Measurements from ENCODE around the gene MCRS1.
"Not testable (repeated sequence)": the region's sequence is repeated elsewhere in the genome, so short reads cannot be mapped to it uniquely, and the experiment has no call there.

Gene MCRS1

GRCh38 chr12:49515266-49515665, 52.7 kb downstream of the MCRS1 start:
- no peak for DNase-seq (ENCODE audit: low read depth in 2 of 2)

- no peak for DNase-seq (ENCODE audit: low read depth in 2 of 2)
Observed at GRCh38 chr12:49512546-49512945, 55.4 kb downstream of the MCRS1 start.

- no peak for DNase-seq (ENCODE audit: low read depth in 2 of 2)
Observed at GRCh38 chr12:49511410-49511809, 56.5 kb downstream of the MCRS1 start.

- DNase-seq (ENCODE audit: low read depth in 2 of 2): not testable (repeated sequence)
Observed at GRCh38 chr12:49509681-49510080, 58.3 kb downstream of the MCRS1 start.
